H7 (cell line): ENCODE data around the gene GIMAP5. TPM values are rescaled to one million over a fixed set of nuclear protein-coding genes. Genes with fewer than 3 reads are reported as not detected.
"Not testable (repeated sequence)": the region's sequence is repeated elsewhere in the genome, so short reads cannot be mapped to it uniquely, and the experiment has no call there.

Source experiments
- DNase-seq: peaks from one replicate; pipeline ENCODE4 v3.0.0; 2012
- H3K27me3 ChIP-seq: 2 replicates; pipeline ENCODE4 v1.6.0; 2011; ENCODE audit warnings: mild to moderate bottlenecking, low read length; ENCODE audit not compliant: control insufficient read depth, insufficient read depth
- H3K36me3 ChIP-seq: replicated peaks from 2 replicates; pipeline ENCODE4 v1.5.1; 2011; ENCODE audit warnings: low read length; ENCODE audit not compliant: control insufficient read depth, insufficient read depth
- H3K4me3 ChIP-seq: 2 replicates; pipeline ENCODE4 v1.5.1; 2011; ENCODE audit warnings: low read depth, mild to moderate bottlenecking, control low read depth, low read length, moderate library complexity; ENCODE audit not compliant: insufficient read depth
- total RNA-seq: library from RNA; depleted of rRNA; stranded (reverse); fragments of >200 nt; shearing (Covaris generic); gene quantifications from 2 replicates; pipeline ENCODE4 v1.2.3, GENCODE V29; 2014

The GIMAP5 gene
- total RNA-seq, 1 experiment from 2014 or later: not detected

GRCh38 chr7:150774131-150774530 lies 36.9 kb downstream of the GIMAP5 start:
- H3K36me3 ChIP-seq, H3K4me3 ChIP-seq, DNase-seq, H3K27me3 ChIP-seq: not testable (repeated sequence)

DNA sequence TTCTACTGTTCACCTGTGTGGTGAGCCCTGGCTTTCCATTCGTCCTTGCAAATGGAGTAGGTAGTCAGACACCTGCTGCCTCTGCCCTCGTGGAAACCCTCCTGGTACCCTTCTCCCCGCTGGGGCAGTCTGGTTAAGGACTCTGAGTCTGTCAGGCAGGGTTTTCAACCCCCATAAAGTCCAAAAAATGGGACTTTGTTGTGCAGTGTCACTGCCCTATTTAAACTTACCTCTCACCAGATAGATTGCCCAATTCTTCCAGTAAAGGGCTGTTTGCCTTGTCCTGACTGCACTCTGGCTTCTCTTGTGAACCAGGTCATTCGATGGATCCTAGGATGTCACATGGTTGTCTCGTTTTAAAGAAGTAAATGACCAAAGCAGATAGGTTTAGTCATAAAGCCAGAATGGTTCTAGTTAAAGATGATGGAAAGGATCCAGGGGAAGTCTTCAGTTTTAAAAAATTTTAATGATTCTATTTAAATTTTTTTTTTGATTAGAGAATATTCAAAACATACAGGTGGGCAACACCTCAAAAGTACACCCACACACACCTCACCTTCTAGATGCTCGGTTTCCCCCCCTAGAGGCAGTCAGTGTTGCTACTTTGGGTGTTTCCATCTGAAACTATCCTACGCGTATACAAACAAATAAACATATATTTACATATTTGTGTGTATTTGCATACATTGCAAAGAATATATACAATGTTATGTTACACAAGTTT lies 41.0 kb downstream of the GIMAP5 start:
- Histone ChIP-seq H3K27me3 (no peaks in the 10 kb centered on the region), H3K4me3 (no peak overlapping the region), H3K36me3 (no peaks in the 10 kb centered on the region)
- DNase-seq: no peak

GRCh38 chr7:150778738-150779301 lies 41.6 kb downstream of the GIMAP5 start:
- peak; percentile 72 for DNase-seq
- Histone ChIP-seq H3K27me3 (no peaks in the 10 kb centered on the region), H3K4me3 (no peak overlapping the region), H3K36me3 (no peaks in the 10 kb centered on the region)

DNA sequence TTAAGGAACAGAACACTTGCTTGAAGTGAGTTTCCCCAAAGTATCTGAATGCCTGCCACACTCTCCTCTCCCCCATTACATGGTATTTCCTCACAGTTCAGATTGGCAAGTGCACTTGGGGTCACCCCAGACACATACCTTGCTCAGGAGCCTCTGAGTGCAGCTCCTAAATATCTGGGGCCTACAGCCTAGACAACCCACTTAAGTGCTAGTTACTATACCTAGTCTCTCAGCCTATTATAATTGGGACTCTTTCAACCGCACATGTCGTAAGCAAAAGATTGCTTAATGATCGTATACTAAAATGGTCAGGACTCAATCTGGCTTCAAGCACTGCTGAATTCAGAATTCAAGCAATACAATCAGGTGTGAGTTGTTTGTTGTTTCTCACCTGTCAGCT lies 43.1 kb downstream of the GIMAP5 start:
- H3K27me3 ChIP-seq: no peaks in the 10 kb centered on the region
- no peaks in the 10 kb centered on the region for H3K36me3 ChIP-seq
- DNase-seq: no peak
- H3K4me3 ChIP-seq: no peak overlapping the region

DNA sequence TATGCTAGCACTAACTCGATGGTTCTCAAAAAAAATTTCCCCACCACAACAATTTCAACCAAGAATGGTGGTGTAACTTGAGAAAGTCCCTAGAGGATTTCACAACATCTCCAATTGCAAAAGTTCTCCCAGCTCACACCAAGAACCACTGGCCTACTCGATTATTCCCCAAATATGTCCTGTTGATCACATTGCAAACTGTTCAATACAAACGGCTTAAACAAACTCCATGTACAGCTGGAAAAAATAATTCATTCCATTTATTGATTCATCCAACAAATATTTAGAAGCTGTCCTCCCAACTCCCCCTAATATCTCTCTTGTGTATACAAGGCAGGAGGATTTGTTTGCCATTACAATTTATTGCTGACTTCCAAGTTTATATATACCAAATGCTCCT lies 43.9 kb downstream of the GIMAP5 start:
- Histone ChIP-seq H3K36me3 (no peaks in the 10 kb centered on the region), H3K4me3 (no peak overlapping the region), H3K27me3 (no peaks in the 10 kb centered on the region)
- no peak for DNase-seq

DNA sequence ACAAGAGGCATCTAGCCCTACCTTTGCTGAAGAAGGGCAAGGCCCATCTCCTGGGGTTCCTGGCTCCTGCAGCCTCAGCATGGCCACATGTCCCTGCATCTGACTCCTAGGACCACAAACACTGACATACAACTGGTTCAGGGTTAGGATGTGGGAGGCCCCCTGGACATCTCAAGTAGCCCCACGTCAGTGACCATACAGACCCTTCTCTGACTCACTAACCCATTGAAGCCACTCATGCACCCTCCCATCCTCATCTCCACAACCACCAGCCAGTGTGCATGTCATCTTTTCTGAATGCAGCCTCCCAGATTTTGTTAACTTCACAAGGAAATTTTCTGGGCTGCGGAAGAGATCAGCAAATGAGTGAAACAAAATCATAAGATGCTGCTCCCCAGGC lies 44.7 kb downstream of the GIMAP5 start:
- no peaks in the 10 kb centered on the region for H3K36me3 ChIP-seq
- H3K27me3 ChIP-seq: no peaks in the 10 kb centered on the region
- H3K4me3 ChIP-seq: no peak overlapping the region
- no peak for DNase-seq

DNA sequence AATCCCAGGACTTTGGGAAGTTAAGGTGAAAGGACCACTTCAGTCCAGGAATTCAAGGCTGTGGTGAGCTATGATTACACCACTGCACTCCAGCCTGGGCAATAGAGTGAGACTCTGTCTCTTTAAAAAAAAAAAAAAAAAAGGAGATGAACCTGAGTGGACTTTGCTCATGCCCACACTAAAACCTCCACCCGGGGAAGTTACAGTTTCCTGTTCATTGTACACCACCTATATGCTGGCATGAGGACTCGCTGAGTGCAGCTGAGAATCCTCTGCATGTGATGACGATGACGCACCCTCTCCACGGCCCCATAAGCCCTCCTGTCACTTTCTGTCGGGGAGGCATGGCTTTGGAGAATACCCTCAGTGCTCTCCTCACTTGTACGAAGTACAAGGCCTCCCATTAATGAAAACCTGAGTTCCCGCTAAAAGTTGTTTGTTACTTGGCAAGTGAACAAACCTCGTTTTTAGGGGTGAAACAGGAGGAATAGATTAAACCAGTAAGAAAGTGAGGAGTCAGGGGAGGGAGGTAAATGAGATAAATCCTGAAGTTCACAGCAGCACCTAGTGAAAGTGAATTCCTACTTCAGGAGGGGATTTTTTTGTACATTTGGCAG lies 47.0 kb downstream of the GIMAP5 start:
- H3K36me3 ChIP-seq: no peaks in the 10 kb centered on the region
- DNase-seq: no peak
- no peak overlapping the region for H3K4me3 ChIP-seq
- no peaks in the 10 kb centered on the region for H3K27me3 ChIP-seq

- no peak for DNase-seq
- Histone ChIP-seq H3K36me3 (no peaks in the 10 kb centered on the region), H3K27me3 (no peaks in the 10 kb centered on the region), H3K4me3 (no peak overlapping the region)
These were observed 47.7 kb downstream of the GIMAP5 start for GRCh38 chr7:150784954-150785353.

DNA sequence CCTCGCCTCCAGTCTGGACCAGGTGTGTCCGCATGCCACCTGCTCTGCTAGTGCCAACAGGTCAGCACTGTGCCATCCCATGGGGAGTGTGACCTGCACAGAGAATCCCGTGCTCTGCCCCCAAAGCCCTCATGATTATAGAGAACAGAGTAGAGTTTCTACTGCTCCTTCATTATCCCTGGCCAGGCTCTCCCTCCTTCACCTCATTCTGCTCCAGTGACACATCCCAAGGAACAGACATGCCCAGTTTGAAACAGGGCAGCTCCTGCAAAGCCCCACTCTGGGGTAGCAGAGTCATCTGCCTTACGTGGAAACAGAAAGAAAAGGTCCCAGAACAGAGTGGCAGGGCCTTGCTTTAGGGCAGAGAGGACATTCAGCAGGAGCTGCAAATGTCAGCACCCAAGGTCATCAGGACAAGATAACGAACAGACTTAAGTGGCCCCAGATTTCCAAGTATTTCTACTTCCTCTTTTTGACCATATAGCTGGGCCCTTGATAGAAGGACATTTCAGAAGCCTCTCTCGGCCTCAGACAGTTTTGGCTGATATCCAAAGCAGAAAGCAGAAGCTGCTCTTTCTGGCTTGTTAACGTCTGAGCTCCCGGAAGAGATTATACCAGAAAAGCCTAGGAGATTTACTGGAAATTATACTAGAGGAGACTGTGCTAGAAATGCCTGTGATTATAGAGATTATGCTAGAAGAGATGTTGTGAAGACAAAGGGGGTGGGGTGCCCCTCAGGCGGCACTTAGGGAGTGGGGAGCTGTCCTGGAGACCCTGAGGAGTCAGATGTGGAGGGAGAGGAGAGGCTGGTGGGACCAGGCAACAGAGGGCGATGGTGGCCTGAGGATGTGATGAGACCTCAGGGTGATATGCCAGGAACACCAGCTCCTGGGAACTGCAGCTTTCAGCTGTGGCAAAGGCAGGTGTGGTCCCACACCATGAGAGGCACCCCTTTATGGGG lies 50.4 kb downstream of the GIMAP5 start:
- Histone ChIP-seq H3K36me3 (no peaks in the 10 kb centered on the region), H3K4me3 (no peak overlapping the region), H3K27me3 (0 out of 2 replicates have a peak, but pooled peaks cover 2% of the 10 kb centered on the region)
- DNase-seq: no peak

DNA sequence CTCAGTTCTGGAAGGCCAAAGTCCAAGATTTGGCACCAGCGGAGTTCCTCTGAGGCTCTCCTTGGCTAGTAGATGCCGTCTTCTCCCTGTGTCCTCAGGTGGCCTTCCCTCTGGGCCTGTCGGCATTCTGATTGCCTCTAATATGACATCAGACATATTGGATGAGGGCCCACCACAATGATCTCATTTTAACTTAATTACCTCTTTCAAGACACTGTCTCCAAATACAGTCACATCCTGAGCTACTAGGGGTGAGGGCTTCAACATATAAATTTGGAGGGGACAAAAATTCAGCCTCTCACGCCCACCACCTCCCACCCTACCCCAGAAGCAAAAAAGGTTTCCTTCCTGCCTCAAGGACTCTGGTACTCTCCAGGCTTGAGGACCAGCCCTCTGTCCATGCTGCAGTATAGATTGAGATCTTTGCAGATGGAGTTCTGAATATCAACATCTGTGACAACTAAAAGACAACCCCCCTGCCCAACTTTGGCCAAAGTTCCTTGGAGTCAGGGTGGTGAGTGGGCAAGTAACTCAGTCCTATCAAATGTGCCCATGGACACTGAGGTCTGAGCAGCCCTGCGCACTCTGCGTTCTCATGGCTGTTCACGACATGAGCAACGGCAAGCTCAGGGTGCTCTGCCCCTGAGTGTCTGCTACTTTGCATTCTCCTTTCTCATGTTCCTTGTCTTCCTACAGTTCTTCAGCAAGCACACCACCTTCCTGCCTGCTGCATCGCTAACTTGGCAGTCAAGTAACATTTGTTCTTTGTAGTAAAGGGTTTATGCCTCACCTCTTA lies 51.5 kb downstream of the GIMAP5 start:
- H3K36me3 ChIP-seq: no peaks in the 10 kb centered on the region
- DNase-seq: no peak
- peaks cover 4% of the 10 kb centered on the region for H3K27me3 ChIP-seq
- no peak overlapping the region for H3K4me3 ChIP-seq

DNA sequence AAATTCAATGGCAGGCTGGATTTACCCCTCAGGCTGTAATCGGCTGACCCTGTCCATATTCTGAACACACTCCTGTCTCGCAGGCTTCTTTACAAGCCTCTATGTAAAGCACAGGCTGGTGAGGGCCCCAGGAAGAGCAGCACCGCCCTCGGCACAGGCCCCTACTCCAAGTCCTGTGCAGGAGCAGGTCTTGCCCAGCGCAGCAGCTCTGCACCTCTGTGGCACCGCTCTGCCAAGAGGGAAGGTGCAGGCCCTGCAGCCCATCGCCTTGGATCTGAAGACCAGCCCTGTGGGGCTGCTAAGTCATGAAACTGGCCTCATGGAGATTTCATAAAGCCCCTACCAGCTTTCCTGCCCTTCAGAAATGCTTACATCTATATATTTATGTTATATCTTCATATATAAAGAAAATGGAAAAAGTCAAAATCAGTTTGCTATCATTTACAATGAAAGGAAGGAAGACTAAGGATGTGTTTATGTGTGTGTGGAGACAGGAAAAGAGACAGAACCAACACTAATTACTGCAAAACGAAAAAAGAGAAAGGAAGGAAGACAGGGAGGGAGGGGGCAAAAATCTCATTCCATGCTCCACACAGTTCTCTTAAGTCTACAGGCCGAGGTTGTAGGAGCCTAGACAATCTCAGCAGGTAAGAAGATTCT lies 53.3 kb downstream of the GIMAP5 start:
- H3K27me3 ChIP-seq: peaks cover 4% of the 10 kb centered on the region
- DNase-seq: no peak
- H3K4me3 ChIP-seq: no peak overlapping the region
- H3K36me3 ChIP-seq: no peaks in the 10 kb centered on the region

DNA sequence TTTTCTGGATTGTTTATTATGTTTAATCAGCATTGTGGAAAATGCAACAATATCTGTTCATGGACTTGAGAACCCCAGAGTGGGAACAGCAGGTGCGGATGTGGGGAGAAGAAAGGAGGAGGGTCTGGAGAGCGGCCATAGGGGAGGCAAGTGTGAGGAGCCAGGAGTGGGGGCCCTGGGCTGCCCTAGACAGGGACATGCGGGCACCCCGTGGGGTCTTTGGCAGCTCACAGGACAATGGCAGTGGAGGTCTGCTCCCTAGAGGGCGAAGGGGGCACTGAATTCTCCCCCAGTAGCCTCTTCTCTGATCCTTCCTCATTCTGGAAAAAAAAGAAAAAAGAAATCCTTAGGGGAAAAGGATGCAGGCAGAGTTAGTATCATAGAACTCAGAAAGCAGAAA lies 54.1 kb downstream of the GIMAP5 start:
- H3K36me3 ChIP-seq: no peaks in the 10 kb centered on the region
- no peak overlapping the region for H3K4me3 ChIP-seq
- DNase-seq: peak; percentile 52
- H3K27me3 ChIP-seq: peaks cover 4% of the 10 kb centered on the region

DNA sequence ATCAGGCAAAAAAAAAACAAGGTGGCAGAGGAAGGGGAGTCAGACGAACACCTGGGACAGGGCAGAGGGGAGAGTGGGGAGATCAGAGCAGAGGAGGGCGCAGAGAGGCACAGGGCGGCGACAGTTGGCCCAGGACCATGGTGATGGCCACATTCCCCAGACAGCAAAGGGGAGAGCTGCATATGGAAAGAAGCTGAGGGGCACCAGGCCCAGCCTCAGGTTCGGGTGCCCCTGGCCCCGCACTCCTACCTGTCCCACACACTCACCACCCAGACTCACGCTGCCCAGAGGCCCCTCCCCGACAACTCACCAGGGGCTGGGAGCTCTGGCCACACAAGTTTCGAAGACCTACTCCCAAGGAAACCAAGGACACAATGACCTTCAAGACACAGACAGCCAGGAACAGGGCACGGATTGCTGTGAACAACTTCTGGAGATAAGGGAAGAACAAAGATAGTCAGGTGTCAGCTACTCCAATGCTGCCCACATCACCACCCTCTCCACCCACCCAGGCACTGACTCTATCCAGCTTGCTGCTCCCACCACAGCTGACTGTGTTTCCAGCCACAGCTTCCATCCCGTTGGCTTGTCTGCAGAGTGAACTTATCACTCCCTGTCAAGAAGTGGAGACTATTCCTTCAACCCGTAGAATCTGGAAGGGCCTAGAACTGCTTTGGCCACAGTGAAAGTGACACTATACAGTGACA lies 54.7 kb downstream of the GIMAP5 start:
- Histone ChIP-seq H3K27me3 (peaks cover 4% of the 10 kb centered on the region), H3K36me3 (no peaks in the 10 kb centered on the region), H3K4me3 (no peak overlapping the region)
- DNase-seq: no peak
